Epithelial cell of esophagus (primary cell): Measurements from ENCODE around the gene TNFSF9.

ENCODE experiments used
- DNase-seq: peaks from one replicate; pipeline ENCODE4 v3.0.0; 2010; ENCODE audit warnings: low read depth
- H3K4me3 ChIP-seq: 2 replicates; pipeline ENCODE4 v1.5.1; 2011; ENCODE audit warnings: mild to moderate bottlenecking, low read length, control low read depth
- CTCF ChIP-seq: IDR thresholded peaks from 2 replicates; pipeline ENCODE4 v1.5.1; 2011; ENCODE audit warnings: low read depth, mild to moderate bottlenecking, low read length, control low read depth, inconsistent platforms; ENCODE audit not compliant: insufficient read depth; ENCODE audit errors: missing control alignments

TNFSF9 gene

GRCh38 chr19:6489278-6490061, 41.4 kb upstream of the TNFSF9 start:
- no peak for DNase-seq
- TF ChIP-seq CTCF, result no peak
- no peak overlapping the region for H3K4me3 ChIP-seq

GRCh38 chr19:6490134-6490533, 40.7 kb upstream of the TNFSF9 start:
- no peak overlapping the region for H3K4me3 ChIP-seq
- no peak for TF ChIP-seq CTCF
- DNase-seq, result no peak

GRCh38 chr19:6491802-6492592, 38.8 kb upstream of the TNFSF9 start:
- no peak for TF ChIP-seq CTCF
- DNase-seq, result peak; percentile 16
- no peak overlapping the region for H3K4me3 ChIP-seq

GRCh38 chr19:6494438-6495036, 36.3 kb upstream of the TNFSF9 start:
- TF ChIP-seq CTCF, result no peak
- DNase-seq, result no peak

GRCh38 chr19:6495947-6496346, 34.9 kb upstream of the TNFSF9 start:
- TF ChIP-seq CTCF, result no peak
- H3K4me3 ChIP-seq, result no peak overlapping the region
- DNase-seq, result no peak

More at GRCh38 chr19:6494438-6495036, 36.3 kb upstream of the TNFSF9 start:
- H3K4me3 ChIP-seq, result no peak overlapping the region

GRCh38 chr19:6498294-6499036, 32.4 kb upstream of the TNFSF9 start:
- H3K4me3 ChIP-seq, result no peak overlapping the region
- TF ChIP-seq CTCF, result no peak
- DNase-seq, result no peak
